Astrocyte of the hippocampus (primary cell): ENCODE data around the gene TMEM42.

Experiments
- DNase-seq: peaks from one replicate; pipeline ENCODE4 v3.0.0; 2011; ENCODE audit warnings: low read depth, low spot score

Gene TMEM42

GRCh38 chr3:44874308-44874707 lies 12.6 kb downstream of the TMEM42 start, which contains the start of gene TGM4:
Gene TGM4 (plus strand): TSS chr3:44874608. CDS start chr3:44874679, 71 bp downstream.
- DNase-seq, result no peak

GRCh38 chr3:44875596-44875995 lies 13.9 kb downstream of the TMEM42 start:
- DNase-seq, result no peak

GRCh38 chr3:44877333-44877732 lies 15.6 kb downstream of the TMEM42 start:
- DNase-seq, result no peak

DNA sequence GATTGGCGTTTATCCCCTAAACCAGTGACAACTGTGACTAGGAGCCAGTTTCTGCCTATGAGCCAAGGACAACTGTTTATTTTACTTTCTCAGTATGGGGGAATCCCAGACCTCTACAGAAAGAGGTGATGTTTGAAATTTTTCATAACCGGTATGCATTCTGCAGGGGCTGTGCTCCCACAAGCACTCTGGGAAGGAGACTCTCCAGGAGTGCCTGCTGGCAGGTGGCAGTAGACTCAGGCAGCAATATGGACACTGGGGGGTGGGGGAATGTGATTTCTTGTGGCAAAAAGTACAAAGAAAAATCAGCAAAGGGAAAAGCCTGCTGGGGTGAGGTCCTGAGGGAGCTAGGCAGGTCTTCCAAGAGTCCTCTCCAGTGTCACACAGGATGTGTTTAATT lies 18.6 kb downstream of the TMEM42 start:
- no peak for DNase-seq

GRCh38 chr3:44883213-44883955 lies 21.7 kb downstream of the TMEM42 start:
- DNase-seq, result no peak

GRCh38 chr3:44883999-44884431 lies 22.3 kb downstream of the TMEM42 start:
- peak; percentile 96 for DNase-seq

- peak; percentile 95 for DNase-seq
Observed at GRCh38 chr3:44885618-44886017, 23.9 kb downstream of the TMEM42 start.

GRCh38 chr3:44886561-44886960 lies 24.8 kb downstream of the TMEM42 start:
- no peak for DNase-seq

DNA sequence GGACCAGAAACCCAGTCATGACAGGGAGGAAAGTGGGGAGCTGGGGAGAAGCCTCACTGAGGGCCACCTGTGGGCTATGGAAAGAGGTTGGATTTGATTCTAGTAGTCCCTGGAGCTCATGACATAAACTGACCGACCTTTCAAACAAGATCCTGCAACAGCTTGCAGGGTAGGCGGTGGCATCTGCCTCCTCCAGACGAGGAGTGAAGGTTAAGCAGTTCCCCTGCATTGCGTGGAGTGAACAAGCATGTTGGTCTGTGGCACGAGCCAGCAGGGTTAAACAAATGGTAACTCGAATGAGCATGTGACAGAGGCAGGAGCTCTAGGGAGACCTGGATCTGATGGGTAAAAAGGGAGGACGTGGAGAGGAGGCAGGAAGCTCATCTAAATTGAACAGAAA lies 25.4 kb downstream of the TMEM42 start:
- no peak for DNase-seq

GRCh38 chr3:44890258-44890657 lies 28.5 kb downstream of the TMEM42 start:
- no peak for DNase-seq

GRCh38 chr3:44890852-44891251 lies 29.1 kb downstream of the TMEM42 start:
- DNase-seq, result no peak

GRCh38 chr3:44892689-44893088 lies 31.0 kb downstream of the TMEM42 start:
- DNase-seq, result no peak

GRCh38 chr3:44893097-44893496 lies 31.4 kb downstream of the TMEM42 start:
- peak; percentile 62 for DNase-seq

- no peak for DNase-seq
Observed at GRCh38 chr3:44894485-44894884, 32.8 kb downstream of the TMEM42 start.

GRCh38 chr3:44896440-44896839 lies 34.7 kb downstream of the TMEM42 start:
- DNase-seq, result no peak

DNA sequence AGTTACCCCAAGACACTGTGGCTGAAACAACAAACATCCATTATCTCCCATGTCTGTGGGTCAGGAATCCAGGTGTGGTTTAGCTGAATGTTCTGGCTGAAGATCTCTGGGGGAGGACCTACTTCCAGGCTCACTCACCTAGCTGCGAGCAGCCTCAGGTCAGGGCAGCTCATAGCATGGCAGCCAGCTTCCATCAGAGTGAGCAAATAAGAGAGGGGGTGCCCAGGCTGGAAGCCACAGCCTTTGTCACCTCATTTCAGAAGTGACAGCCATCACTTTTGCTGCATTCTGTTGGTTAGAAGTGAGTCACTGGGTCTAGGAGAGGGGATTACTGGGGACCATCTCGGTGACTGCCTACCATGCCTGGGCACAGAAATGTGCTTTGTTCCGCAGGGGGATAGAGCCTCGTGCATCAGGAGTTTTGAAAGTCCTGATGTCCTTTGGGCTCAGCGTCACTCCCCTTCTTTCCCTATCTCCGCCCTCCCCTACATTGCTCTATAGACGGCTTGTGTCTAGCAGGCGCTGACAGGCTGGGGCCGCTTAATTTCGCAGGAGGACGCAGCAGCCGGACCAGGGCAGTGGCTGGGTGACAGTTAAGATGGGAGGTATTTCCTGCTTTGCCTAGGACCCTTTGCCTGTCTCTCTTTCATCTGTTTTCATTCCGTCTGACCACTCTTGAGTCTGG lies 38.1 kb downstream of the TMEM42 start:
- DNase-seq, result no peak

GRCh38 chr3:44902628-44903027 lies 40.9 kb downstream of the TMEM42 start:
- DNase-seq, result no peak

DNA sequence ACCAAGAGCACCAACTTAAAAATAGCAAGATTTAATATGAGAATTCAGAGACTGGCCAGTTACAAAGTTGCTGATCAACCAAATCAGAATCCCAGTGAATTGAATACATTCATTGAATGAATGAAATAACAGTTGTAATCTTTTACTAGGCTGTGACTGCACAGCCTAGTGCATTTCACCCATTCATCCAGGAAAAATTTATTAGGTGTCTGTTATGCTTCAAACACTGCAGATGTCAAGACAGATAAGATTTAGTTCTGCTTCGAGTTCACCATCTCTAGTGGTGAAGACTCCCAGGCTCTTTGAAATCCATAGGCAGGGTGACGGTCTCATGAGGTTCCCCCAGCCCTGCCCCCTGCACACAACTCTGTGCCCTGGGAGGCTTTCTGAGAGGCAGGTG lies 41.6 kb downstream of the TMEM42 start:
- no peak for DNase-seq

GRCh38 chr3:44903751-44904150 lies 42.0 kb downstream of the TMEM42 start:
- no peak for DNase-seq

DNA sequence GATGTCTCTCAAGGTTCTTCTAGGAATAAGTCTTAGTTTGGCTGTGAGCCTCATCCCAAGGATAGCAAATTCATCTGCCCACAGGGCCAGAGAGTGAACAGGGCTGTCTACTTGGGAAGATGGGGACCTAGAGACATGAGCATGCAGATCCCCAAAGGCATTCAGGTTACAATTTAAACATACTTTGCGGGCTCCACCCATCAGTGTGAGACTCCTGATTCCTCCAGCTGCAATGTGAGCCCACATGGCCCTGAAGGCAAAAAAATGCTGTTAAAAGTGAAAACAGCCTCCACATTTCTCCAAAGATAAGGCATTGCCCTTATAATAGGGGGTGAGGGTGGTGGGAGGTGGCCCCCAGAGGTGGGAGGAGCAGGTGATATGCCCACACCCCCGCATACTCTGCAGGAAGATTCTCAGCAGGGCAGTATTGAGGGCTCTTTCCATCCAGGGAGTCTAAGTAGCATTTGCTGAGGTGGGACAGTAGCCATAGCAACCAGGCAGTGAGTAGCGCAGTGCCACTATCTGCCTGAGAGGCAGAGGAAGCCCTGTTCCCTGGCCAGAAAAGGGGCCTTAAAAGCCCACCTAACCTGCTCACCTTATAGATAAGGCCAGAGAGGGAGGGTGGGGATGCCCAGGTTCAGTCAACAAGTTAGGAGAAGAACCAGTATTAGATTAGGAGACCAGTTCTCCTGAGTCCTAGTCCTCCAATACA lies 43.9 kb downstream of the TMEM42 start:
- no peak for DNase-seq

- no peak for DNase-seq
Observed at GRCh38 chr3:44906997-44907396, 45.3 kb downstream of the TMEM42 start.

DNA sequence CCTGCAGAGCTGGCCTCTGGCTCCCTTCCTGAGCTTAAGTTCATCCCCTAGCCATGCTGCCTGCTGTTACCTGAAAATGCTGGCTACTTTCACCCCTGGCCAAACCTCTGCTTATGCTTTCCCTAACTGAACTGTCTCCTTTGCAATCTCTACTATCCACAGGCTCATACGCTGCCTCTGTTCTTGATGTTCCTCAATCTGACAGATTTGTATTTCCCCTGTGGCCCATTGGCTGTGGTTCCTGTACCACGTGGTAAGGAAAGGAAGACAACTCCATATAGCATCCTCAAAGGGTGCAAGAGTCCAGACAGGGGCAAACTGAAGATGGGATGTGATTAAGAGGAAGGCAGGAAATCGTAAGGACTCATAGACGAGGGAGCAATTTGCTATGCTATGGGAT lies 45.9 kb downstream of the TMEM42 start:
- DNase-seq, result no peak

GRCh38 chr3:44909063-44909462 lies 47.4 kb downstream of the TMEM42 start:
- no peak for DNase-seq
